GM23248 (cell line): ENCODE results near the gene STEAP3. TPM values are rescaled to one million over a fixed set of nuclear protein-coding genes. Genes with fewer than 3 reads are reported as not detected.
A peak's percentile ranks its signal among the peaks of the same experiment; 100 is the strongest.

ENCODE experiments used
- DNase-seq: peaks from one replicate; pipeline ENCODE4 v3.0.0-alpha.2; 2015
- H2AFZ ChIP-seq: fragments of 200-600 bp; sonication (generic); 2 replicates; pipeline ENCODE4 v1.6.1; 2016; ENCODE audit warnings: antibody characterized with exemption
- H3F3A ChIP-seq: fragments of 200-600 bp; sonication (generic); 2 replicates; pipeline ENCODE4 v1.6.1; 2016; ENCODE audit warnings: mild to moderate bottlenecking, antibody characterized with exemption, mixed run types; ENCODE audit not compliant: insufficient read depth
- H3K27ac ChIP-seq: fragments of 200-600 bp; sonication (generic); 2 replicates; pipeline ENCODE4 v1.5.1; 2016; ENCODE audit warnings: mild to moderate bottlenecking
- H3K27me3 ChIP-seq: fragments of 200-600 bp; sonication (generic); replicated peaks from 2 replicates; pipeline ENCODE4 v1.6.1; 2016; ENCODE audit warnings: mild to moderate bottlenecking; ENCODE audit not compliant: insufficient read depth
- H3K36me3 ChIP-seq: fragments of 200-600 bp; sonication (generic); 2 replicates; pipeline ENCODE4 v1.6.1; 2016; ENCODE audit warnings: low read depth, mild to moderate bottlenecking
- H3K4me1 ChIP-seq: fragments of 200-600 bp; sonication (generic); 2 replicates; pipeline ENCODE4 v1.6.1; 2016; ENCODE audit warnings: mild to moderate bottlenecking; ENCODE audit not compliant: insufficient read depth
- H3K4me2 ChIP-seq: fragments of 200-600 bp; sonication (generic); one replicate; pipeline ENCODE4 v1.6.1; 2016; ENCODE audit warnings: mild to moderate bottlenecking; ENCODE audit not compliant: unreplicated experiment
- H3K4me3 ChIP-seq: fragments of 200-600 bp; sonication (generic); 2 replicates; pipeline ENCODE4 v1.5.1; 2016; ENCODE audit warnings: mild to moderate bottlenecking
- H3K79me2 ChIP-seq: fragments of 200-600 bp; sonication (generic); 2 replicates; pipeline ENCODE4 v1.6.1; 2016; ENCODE audit warnings: mild to moderate bottlenecking; ENCODE audit not compliant: insufficient read depth
- H3K9ac ChIP-seq: fragments of 200-600 bp; sonication (generic); 2 replicates; pipeline ENCODE4 v1.6.1; 2016; ENCODE audit warnings: mild to moderate bottlenecking
- H3K9me2 ChIP-seq: fragments of 200-600 bp; sonication (generic); 2 replicates; pipeline ENCODE4 v1.6.1; 2016; ENCODE audit warnings: mixed run types, mild to moderate bottlenecking, moderate library complexity; ENCODE audit not compliant: insufficient read depth
- H3K9me3 ChIP-seq: fragments of 200-600 bp; sonication (generic); one replicate; pipeline ENCODE4 v1.6.1; 2017; ENCODE audit warnings: low read depth
- H4K20me1 ChIP-seq: fragments of 200-600 bp; sonication (generic); 2 replicates; pipeline ENCODE4 v1.6.0; 2016; ENCODE audit not compliant: insufficient read depth
- EZH2 ChIP-seq: fragments of 200-600 bp; sonication (generic); IDR thresholded peaks from 2 replicates; pipeline ENCODE4 v1.6.1; 2018; ENCODE audit warnings: antibody characterized with exemption, mild to moderate bottlenecking; ENCODE audit not compliant: insufficient read depth, poor library complexity, severe bottlenecking
- EZH2phosphoT487 ChIP-seq: fragments of 200-600 bp; sonication (generic); IDR thresholded peaks from 2 replicates; pipeline ENCODE4 v1.6.1; 2018; ENCODE audit warnings: antibody characterized with exemption, moderate library complexity, mild to moderate bottlenecking, low read depth; ENCODE audit not compliant: insufficient read depth
- WGBS, 2 experiments: methylation state at CpG; one replicate each; pipeline ENCODE4 v1.1.6; 2015 to 2017; ENCODE audit warnings: low lambda C conversion rate in 2 of 2, low coverage in 1 of 2; ENCODE audit errors: missing lambda C conversion rate in 2 of 2; 5-methylcytosine and 5-hydroxymethylcytosine counted together
- in situ Hi-C: fragments of 300-500 bp; cut with MboI; formaldehyde crosslinking; loops from 2 replicates; pipeline ENCODE4 v1.15.0; 2020
- polyA plus RNA-seq: library from polyadenylated mRNA; unstranded; fragments of >200 nt; fragmentation: Nextera tagmentation; extraction: Ambion mirVana; gene quantifications from 2 replicates; pipeline ENCODE4 v1.2.1, GENCODE V29; 2016
- total RNA-seq: library from RNA; depleted of rRNA; stranded (reverse); fragments of >200 nt; shearing (Covaris generic); gene quantifications from 2 replicates; pipeline ENCODE4 v1.2.3, GENCODE V29; 2014

Gene STEAP3
- total and polyA plus RNA-seq, 2 experiments from 2014 or later, result 29.5 to 31.3 TPM

DNA sequence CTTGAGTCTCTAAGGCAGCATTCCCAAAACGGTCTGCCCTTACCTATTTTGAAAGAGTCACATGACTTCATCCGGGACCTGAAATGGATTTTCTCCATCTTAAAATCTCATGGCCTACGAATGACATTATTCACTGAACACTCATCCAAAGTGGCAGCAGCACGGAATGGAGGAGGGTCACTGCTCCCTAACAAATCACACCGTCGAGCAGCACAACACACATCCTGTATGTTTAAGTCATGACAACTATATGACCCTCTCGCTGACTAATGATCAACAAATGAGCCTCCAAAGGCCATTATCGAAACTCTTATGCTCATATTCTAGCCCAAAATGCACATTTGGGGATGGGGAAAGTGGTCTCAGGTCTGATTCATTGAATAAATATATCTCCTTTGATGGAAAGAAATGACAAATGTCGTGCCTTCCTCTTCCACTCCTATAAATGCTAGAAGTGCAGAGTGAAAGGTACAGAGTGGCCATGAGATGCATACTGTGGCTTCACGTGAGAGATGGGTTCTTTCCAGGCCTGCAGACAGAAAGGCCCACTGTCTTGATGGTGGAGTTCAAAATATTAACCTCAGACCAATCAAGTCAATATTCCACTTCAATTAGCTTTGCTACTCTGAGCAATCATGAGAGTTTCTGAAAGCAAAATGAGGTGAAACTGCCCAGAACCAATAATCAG lies 72.2 kb downstream of the STEAP3 start:
- Histone ChIP-seq H3K4me3 (no peak overlapping the region), H3K4me2 (no peak overlapping the region), H3K9me2 (no peaks in the 10 kb centered on the region), H3K4me1 (no peaks in the 10 kb centered on the region), H3K27me3 (no peaks in the 10 kb centered on the region), H3K9me3 (no peaks in the 10 kb centered on the region), H4K20me1 (no peaks in the 10 kb centered on the region), H3K27ac (no peak overlapping the region), H3K36me3 (no peaks in the 10 kb centered on the region), H3K79me2 (no peaks in the 10 kb centered on the region), H3F3A (no peaks in the 10 kb centered on the region), H2AFZ (no peak overlapping the region), H3K9ac (no peak overlapping the region)
- WGBS, 2 experiments, result 86 to 87% methylated on average over 10 of the region's 10 CpGs
- in situ Hi-C loops, result loop anchor here (10.0 kb wide), 1 partner anchor 271 kb away; no protein-coding TSS in a partner anchor
- TF ChIP-seq EZH2phosphoT487, result no peak
- TF ChIP-seq EZH2, result no peak
- DNase-seq, result no peak

DNA sequence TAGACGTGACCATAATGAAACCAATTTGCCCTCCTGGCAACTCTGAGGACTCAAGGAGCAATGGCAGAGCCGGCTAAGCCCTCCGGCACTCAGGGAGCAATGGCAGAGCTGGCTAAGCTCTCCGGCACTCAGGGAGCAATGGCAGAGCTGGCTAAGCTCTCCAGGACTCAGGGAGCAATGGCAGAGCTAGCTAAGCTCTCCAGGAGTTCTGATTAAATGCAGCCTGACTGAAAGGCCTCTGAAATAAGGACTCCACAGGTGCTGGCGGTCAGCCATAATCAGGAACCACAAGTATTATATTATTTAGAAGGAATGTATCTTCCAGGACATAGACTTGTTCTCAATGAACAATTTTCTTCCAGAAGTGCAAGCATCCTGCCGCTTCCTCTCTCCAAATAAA lies 77.8 kb downstream of the STEAP3 start:
- H3K9ac ChIP-seq, result no peak overlapping the region
- 0 out of 2 replicates have a peak, but pooled peaks cover 2% of the 10 kb centered on the region for H3K4me1 ChIP-seq
- H2AFZ ChIP-seq, result no peak overlapping the region
- peak; percentile 7 for DNase-seq
- H3K4me2 ChIP-seq, result no peak overlapping the region
- no peaks in the 10 kb centered on the region for H3K9me2 ChIP-seq
- in situ Hi-C loops, result no loop called here
- no peaks in the 10 kb centered on the region for H3K36me3 ChIP-seq
- no peaks in the 10 kb centered on the region for H3K27me3 ChIP-seq
- no peaks in the 10 kb centered on the region for H3F3A ChIP-seq
- H3K4me3 ChIP-seq, result no peak overlapping the region
- no peak for TF ChIP-seq EZH2
- TF ChIP-seq EZH2phosphoT487, result no peak
- no peak overlapping the region for H3K27ac ChIP-seq
- H4K20me1 ChIP-seq, result no peaks in the 10 kb centered on the region
- H3K9me3 ChIP-seq, result no peaks in the 10 kb centered on the region
- WGBS, 2 experiments, result 91 to 92% methylated on average over 6 of the region's 6 CpGs
- H3K79me2 ChIP-seq, result no peaks in the 10 kb centered on the region

DNA sequence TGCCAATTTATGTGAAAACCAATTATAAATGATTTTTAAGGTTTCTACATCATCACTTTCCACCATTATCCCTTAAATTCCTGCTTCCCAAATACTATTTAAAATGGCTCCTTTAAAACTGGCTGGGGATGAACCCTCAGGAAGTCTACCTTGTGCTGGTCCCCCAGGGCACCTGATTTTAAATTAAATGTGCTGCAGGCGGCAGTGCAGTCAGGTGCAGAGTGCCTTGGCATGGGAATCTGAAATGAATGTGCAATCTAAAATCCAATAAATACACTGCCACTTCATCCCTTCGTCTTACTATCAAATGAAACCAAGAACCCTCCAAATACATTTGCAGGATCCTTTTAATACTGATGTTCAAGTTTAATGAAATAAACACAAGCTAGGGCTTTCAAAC lies 81.2 kb downstream of the STEAP3 start:
- Histone ChIP-seq H3K9me3 (no peaks in the 10 kb centered on the region), H3K27me3 (no peaks in the 10 kb centered on the region), H4K20me1 (no peaks in the 10 kb centered on the region), H2AFZ (no peak overlapping the region), H3K4me2 (no peak overlapping the region), H3K36me3 (no peaks in the 10 kb centered on the region), H3K79me2 (no peaks in the 10 kb centered on the region), H3K4me3 (no peak overlapping the region), H3F3A (no peaks in the 10 kb centered on the region), H3K9me2 (no peaks in the 10 kb centered on the region), H3K9ac (no peak overlapping the region), H3K27ac (no peak overlapping the region), H3K4me1 (0 out of 2 replicates have a peak, but pooled peaks cover 9% of the 10 kb centered on the region)
- TF ChIP-seq EZH2phosphoT487 (no peak), EZH2 (no peak)
- WGBS, 2 experiments, result 78 to 82% methylated on average over 2 of the region's 2 CpGs
- in situ Hi-C loops, result no loop called here
- DNase-seq, result no peak

- Histone ChIP-seq H3K9me2 (no peaks in the 10 kb centered on the region), H3K9me3 (no peaks in the 10 kb centered on the region), H3K79me2 (no peaks in the 10 kb centered on the region), H3K4me3 (peak overlapping the region; percentile 59), H4K20me1 (no peaks in the 10 kb centered on the region), H3K27me3 (no peaks in the 10 kb centered on the region), H3F3A (no peaks in the 10 kb centered on the region), H3K4me2 (peak overlapping the region; percentile 82), H3K9ac (peak overlapping the region; percentile 32), H3K27ac (no peak overlapping the region), H3K36me3 (no peaks in the 10 kb centered on the region), H3K4me1 (0 out of 2 replicates have a peak, but pooled peaks cover 9% of the 10 kb centered on the region), H2AFZ (peak overlapping the region; percentile 82)
- DNase-seq, result peak; percentile 11
- in situ Hi-C loops, result no loop called here
- 33 to 36% methylated on average over 12 of the region's 12 CpGs for WGBS, 2 experiments
- TF ChIP-seq EZH2phosphoT487 (no peak), EZH2 (no peak)
Measured at GRCh38 chr2:119305497-119306195, 82.0 kb downstream of the STEAP3 start.
